Prostate gland (tissue), 2 donors: ENCODE results near the gene TSPAN1. TPM values are rescaled to one million over a fixed set of nuclear protein-coding genes. Genes with fewer than 3 reads are reported as not detected.

ENCODE experiments used
- DNase-seq: peaks from one replicate; pipeline ENCODE4 v3.0.0-alpha.2; 2019; ENCODE audit warnings: low spot score
- H3K27ac ChIP-seq, 2 donors: fragments of 200-600 bp; sonication (generic); 2 replicates each; pipeline ENCODE4 v1.5.1; 2017 to 2019
- H3K27me3 ChIP-seq: fragments of 200-600 bp; sonication (generic); replicated peaks from 2 replicates; pipeline ENCODE4 v1.5.1; 2019; ENCODE audit not compliant: insufficient read depth
- H3K36me3 ChIP-seq, 2 donors: fragments of 200-600 bp; sonication (generic); 1 replicate in 1 of 2; 2 replicates in 1 of 2; pipeline versions ENCODE4 v1.5.1 to v1.8.1; 2017 to 2019
- H3K4me1 ChIP-seq: fragments of 200-600 bp; sonication (generic); replicated peaks from 2 replicates; pipeline ENCODE4 v1.5.1; 2019
- H3K4me3 ChIP-seq, 2 donors: fragments of 200-600 bp; sonication (generic); 2 replicates each; pipeline ENCODE4 v1.5.1; 2017 to 2019
- H3K9me3 ChIP-seq: fragments of 200-600 bp; sonication (generic); 2 replicates; pipeline ENCODE4 v1.5.1; 2017
- CTCF ChIP-seq, 4 experiments: fragments of 200-600 bp in 2 of 4; fragments of 450-650 bp in 2 of 4; sonication (generic) in 2 of 4; IDR thresholded peaks; 1 replicate in 3 of 4; 2 replicates in 1 of 4; pipeline ENCODE4 v1.5.1; 2016 to 2019; ENCODE audit warnings: antibody characterized with exemption in 4 of 4, mild to moderate bottlenecking in 2 of 4, moderate library complexity in 2 of 4
- POLR2A ChIP-seq: fragments of 450-650 bp; IDR thresholded peaks from one replicate; pipeline ENCODE4 v1.6.1; 2016; ENCODE audit warnings: antibody characterized with exemption, mild to moderate bottlenecking
- POLR2AphosphoS5 ChIP-seq: sonication (generic); formaldehyde crosslinking; IDR thresholded peaks from one replicate; pipeline ENCODE4 v1.6.1; 2017; ENCODE audit warnings: antibody characterized with exemption
- WGBS: methylation state at CpG from one replicate; pipeline ENCODE4 v1.1.5; 2018; 5-methylcytosine and 5-hydroxymethylcytosine counted together
- intact Hi-C: fragments of 100-400 bp; cut with DNase I; formaldehyde crosslinking; loops from one replicate; pipeline ENCODE4 v1.14.2; 2022
- total RNA-seq, 2 donors: library from RNA; depleted of rRNA; stranded (reverse); fragments of >200 nt; gene quantifications; one replicate each; pipeline ENCODE4 v1.1.0, GENCODE V29; 2016

Gene TSPAN1
- total RNA-seq, 2 donors from 2014 or later: 77.2 to 322 TPM

DNA sequence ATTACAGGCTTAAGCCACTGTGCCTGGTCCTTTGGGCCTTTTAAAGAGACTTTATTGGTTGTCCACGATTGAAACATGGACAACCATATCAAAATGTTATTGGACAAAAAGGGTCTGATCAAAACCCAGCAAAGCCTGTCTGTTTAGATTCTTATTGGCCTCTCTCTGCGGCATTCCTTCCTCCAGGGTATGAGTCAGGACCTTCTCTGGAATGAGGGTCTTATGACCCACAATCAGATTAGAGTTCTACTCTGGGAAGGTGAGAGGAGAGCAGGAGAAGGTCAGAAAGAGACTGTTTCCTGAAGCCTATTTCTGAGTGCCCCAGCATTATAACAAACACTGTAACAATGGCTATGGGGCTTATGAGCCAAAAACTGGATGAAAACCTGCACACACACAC, 36.2 kb downstream of the TSPAN1 start:
- intact Hi-C loops: no loop called here
- H3K4me3 ChIP-seq: no peak overlapping the region
- WGBS: 39% methylated on average over 2 of the region's 2 CpGs

GRCh38 chr1:46215504-46215903, 40.6 kb downstream of the TSPAN1 start:
- no peak for TF ChIP-seq POLR2A
- TF ChIP-seq POLR2AphosphoS5: no peak
- no peak for TF ChIP-seq CTCF (IDR thresholded peaks at IDR 0.05)
- no peaks in the 10 kb centered on the region for H3K9me3 ChIP-seq
- H3K27ac ChIP-seq: no peak overlapping the region
- intact Hi-C loops: no loop called here
- no peak overlapping the region for H3K4me3 ChIP-seq
- DNase-seq: no peak
- H3K27me3 ChIP-seq: no peaks in the 10 kb centered on the region
- H3K36me3 ChIP-seq: no peaks in the 10 kb centered on the region
- H3K4me1 ChIP-seq: no peaks in the 10 kb centered on the region

More for the DNA sequence above, 36.2 kb downstream of the TSPAN1 start:
- H3K27me3 ChIP-seq: no peaks in the 10 kb centered on the region
- no peaks in the 10 kb centered on the region for H3K36me3 ChIP-seq
- TF ChIP-seq CTCF (IDR thresholded peaks at IDR 0.05): no peak
- no peak for TF ChIP-seq POLR2AphosphoS5
- TF ChIP-seq POLR2A: no peak
- H3K9me3 ChIP-seq: no peaks in the 10 kb centered on the region
- DNase-seq: no peak
- no peak overlapping the region for H3K27ac ChIP-seq
- H3K4me1 ChIP-seq: no peaks in the 10 kb centered on the region

DNA sequence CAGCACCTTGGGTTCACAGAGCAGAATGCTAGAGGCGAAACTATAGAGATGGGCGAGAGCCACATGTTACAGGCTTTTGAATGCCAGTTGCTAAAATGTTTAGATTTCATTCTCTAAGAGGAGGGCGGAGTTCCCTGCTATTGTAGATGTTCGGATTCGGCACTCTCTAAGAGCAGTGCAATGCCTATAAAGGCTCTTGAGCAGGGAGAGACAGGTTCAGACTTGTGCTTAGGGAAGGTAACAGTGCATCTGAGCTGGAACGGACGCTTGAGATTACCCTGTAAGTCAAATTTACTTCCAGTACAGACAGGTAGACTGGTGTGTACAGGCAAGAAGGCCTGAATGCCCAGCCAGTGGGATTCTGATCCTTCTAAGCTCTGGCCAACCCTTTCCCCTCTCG, 43.6 kb downstream of the TSPAN1 start:
- TF ChIP-seq POLR2AphosphoS5: peak; percentile 84
- TF ChIP-seq POLR2A: no peak
- no peaks in the 10 kb centered on the region for H3K9me3 ChIP-seq
- H3K27me3 ChIP-seq: no peaks in the 10 kb centered on the region
- no peak overlapping the region for H3K4me3 ChIP-seq
- intact Hi-C loops: no loop called here
- 57% methylated on average over 8 of the region's 8 CpGs for WGBS
- peak; percentile 81 for DNase-seq
- no peaks in the 10 kb centered on the region for H3K4me1 ChIP-seq
- no peaks in the 10 kb centered on the region for H3K36me3 ChIP-seq
- H3K27ac ChIP-seq: peak overlapping the region; percentile 59 to 60

DNA sequence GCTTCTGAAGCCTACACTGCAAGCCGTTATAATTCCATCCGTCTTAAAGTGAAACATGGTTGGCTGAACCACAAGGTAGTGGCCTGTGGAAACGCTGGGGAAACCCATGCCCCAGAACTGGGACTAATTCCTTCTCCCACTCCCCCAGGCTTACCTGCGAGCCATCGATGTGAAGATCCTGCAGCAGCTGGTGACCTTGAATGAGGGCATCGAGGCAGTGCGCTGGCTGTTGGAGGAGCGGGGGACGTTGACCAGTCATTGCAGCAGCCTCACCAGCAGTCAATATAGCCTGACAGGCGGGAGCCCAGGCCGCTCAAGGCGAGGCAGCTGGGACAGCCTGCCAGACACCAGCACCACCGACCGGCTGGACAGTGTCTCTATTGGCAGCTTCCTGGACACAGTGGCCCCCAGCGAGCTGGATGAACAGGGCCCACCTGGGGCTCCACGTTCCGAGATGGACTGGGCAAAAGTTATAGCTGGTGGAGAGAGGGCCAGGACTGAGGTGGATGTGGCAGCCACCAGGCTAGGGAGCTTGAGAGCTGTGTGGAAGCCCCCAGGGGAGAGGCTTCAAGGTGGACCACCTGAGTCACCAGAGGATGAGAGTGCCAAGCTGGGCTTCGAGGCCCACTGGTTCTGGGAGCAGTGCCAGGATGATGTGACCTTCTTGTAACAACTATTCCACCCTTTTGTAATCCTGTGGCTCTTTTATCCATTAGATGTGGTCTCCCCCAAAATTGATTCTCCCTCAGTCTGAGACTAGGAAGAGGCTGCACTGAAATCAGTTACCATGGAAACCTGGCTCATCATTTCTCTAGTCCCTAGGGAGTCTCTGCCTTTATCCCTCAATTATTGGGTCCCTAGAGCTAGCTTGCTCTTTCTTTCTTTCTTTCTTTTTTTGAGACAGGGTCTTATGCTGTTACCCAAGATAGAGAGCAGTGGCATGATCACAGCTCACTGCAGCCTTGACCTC, 44.9 kb downstream of the TSPAN1 start:
- intact Hi-C loops: loop anchor here (5.0 kb wide), 1 partner anchor 183 kb away; no protein-coding TSS in a partner anchor
- H3K4me3 ChIP-seq: no peak overlapping the region
- H3K27me3 ChIP-seq: no peaks in the 10 kb centered on the region
- H3K9me3 ChIP-seq: no peaks in the 10 kb centered on the region
- no peaks in the 10 kb centered on the region for H3K36me3 ChIP-seq
- no peak for DNase-seq
- no peaks in the 10 kb centered on the region for H3K4me1 ChIP-seq
- 80% methylated on average over 18 of the region's 18 CpGs for WGBS
- TF ChIP-seq POLR2A (no peak), POLR2AphosphoS5 (no peak), CTCF (IDR thresholded peaks at IDR 0.05) (no peak)
- H3K27ac ChIP-seq: peak overlapping the region; percentile 22 to 60

- no peak for DNase-seq
- H3K4me3 ChIP-seq: no peak overlapping the region
- TF ChIP-seq POLR2AphosphoS5: no peak
- TF ChIP-seq POLR2A: no peak
- no peak for TF ChIP-seq CTCF (IDR thresholded peaks at IDR 0.05)
- H3K9me3 ChIP-seq: no peaks in the 10 kb centered on the region
- no peak overlapping the region for H3K27ac ChIP-seq
- 92% methylated on average over 3 of the region's 3 CpGs for WGBS
- no peaks in the 10 kb centered on the region for H3K36me3 ChIP-seq
- intact Hi-C loops: loop anchor here (5.0 kb wide), 1 partner anchor 184 kb away; no protein-coding TSS in a partner anchor
- no peaks in the 10 kb centered on the region for H3K4me1 ChIP-seq
- no peaks in the 10 kb centered on the region for H3K27me3 ChIP-seq
Observed at GRCh38 chr1:46220808-46221207, 45.9 kb downstream of the TSPAN1 start.
